Keratinocyte (primary cell): Measurements from ENCODE around the gene CKAP4.

Experiments
- EZH2 ChIP-seq: IDR thresholded peaks from one replicate; pipeline ENCODE4 v1.6.1; 2012; ENCODE audit warnings: inconsistent platforms, mild to moderate bottlenecking, low read length, moderate library complexity
- TF ChIP-seq, protein P1 (sequence below), 3 experiments: IDR thresholded peaks in 1 of 3; conservative IDR thresholded peaks in 1 of 3; optimal IDR thresholded peaks in 1 of 3; 2 replicates in 2 of 3; 3 replicates in 1 of 3; pipeline versions ENCODE3 to v1.5.1; 2011; ENCODE audit warnings: low read length in 3 of 3, mild to moderate bottlenecking in 3 of 3, moderate library complexity in 2 of 3, control low read depth in 1 of 3, inconsistent platforms in 1 of 3; ENCODE audit not compliant: insufficient read depth in 2 of 3; ENCODE audit errors: extremely low read depth in 1 of 3

- TF ChIP-seq, protein P1, sequence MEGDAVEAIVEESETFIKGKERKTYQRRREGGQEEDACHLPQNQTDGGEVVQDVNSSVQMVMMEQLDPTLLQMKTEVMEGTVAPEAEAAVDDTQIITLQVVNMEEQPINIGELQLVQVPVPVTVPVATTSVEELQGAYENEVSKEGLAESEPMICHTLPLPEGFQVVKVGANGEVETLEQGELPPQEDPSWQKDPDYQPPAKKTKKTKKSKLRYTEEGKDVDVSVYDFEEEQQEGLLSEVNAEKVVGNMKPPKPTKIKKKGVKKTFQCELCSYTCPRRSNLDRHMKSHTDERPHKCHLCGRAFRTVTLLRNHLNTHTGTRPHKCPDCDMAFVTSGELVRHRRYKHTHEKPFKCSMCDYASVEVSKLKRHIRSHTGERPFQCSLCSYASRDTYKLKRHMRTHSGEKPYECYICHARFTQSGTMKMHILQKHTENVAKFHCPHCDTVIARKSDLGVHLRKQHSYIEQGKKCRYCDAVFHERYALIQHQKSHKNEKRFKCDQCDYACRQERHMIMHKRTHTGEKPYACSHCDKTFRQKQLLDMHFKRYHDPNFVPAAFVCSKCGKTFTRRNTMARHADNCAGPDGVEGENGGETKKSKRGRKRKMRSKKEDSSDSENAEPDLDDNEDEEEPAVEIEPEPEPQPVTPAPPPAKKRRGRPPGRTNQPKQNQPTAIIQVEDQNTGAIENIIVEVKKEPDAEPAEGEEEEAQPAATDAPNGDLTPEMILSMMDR (optimal IDR thresholded peaks at IDR 0.05 in 1 of 3, IDR thresholded peaks at IDR 0.05 in 1 of 3, conservative IDR thresholded peaks at IDR 0.05 in 1 of 3; ENCODE audit: extremely low read depth in 1 of 3, insufficient read depth in 2 of 3, low read length in 3 of 3): no peak
- TF ChIP-seq EZH2: no peak
Measured at GRCh38 chr12:106193394-106194215, 54.2 kb downstream of the CKAP4 start.
